Upper lobe of left lung (tissue), 6 donors: Measurements from ENCODE around the gene NT5C1A. TPM values are rescaled to one million over a fixed set of nuclear protein-coding genes. Genes with fewer than 3 reads are reported as not detected.

Experiments used
- ATAC-seq, 2 donors: fragments of 200-7000 bp; cut with Tn5 transposase; one replicate each; pipeline ENCODE4 v1.9.1; 2022; ENCODE audit warnings: mild to moderate bottlenecking in 2 of 2, moderate library complexity in 2 of 2; ENCODE audit not compliant: low FRiP score in 2 of 2
- DNase-seq, 2 donors: peaks; one replicate each; pipeline ENCODE4 v3.0.0-alpha.2; 2019 to 2020
- H3K27ac ChIP-seq, 4 donors: fragments of 200-600 bp; sonication (generic); one replicate each; pipeline ENCODE4 v1.5.1; 2016 to 2019
- H3K27me3 ChIP-seq, 4 donors: fragments of 200-600 bp; sonication (generic); one replicate each; pipeline ENCODE4 v1.5.1; 2017 to 2019
- H3K36me3 ChIP-seq, 4 donors: fragments of 200-600 bp; sonication (generic); one replicate each; pipeline ENCODE4 v1.5.1; 2016 to 2019
- H3K4me1 ChIP-seq, 4 donors: fragments of 200-600 bp; sonication (generic); one replicate each; pipeline ENCODE4 v1.5.1; 2018 to 2019
- H3K4me3 ChIP-seq, 4 donors: fragments of 200-600 bp; sonication (generic); one replicate each; pipeline ENCODE4 v1.5.1; 2017 to 2019; ENCODE audit warnings: mild to moderate bottlenecking in 2 of 4, moderate library complexity in 1 of 4
- H3K9me3 ChIP-seq, 4 donors: fragments of 200-600 bp; sonication (generic); one replicate each; pipeline ENCODE4 v1.5.1; 2018 to 2019
- CTCF ChIP-seq, 6 experiments: fragments of 450-650 bp in 4 of 6; fragments of 200-600 bp in 2 of 6; sonication (generic) in 2 of 6; IDR thresholded peaks; one replicate each; pipeline ENCODE4 v1.5.1; 2016 to 2019; ENCODE audit warnings: antibody characterized with exemption in 6 of 6
- EP300 ChIP-seq, 4 donors: sonication (generic); formaldehyde crosslinking; IDR thresholded peaks; one replicate each; pipeline ENCODE4 v1.5.1; 2017; ENCODE audit warnings: antibody characterized with exemption in 4 of 4, control low read depth in 2 of 4
- POLR2A ChIP-seq, 4 donors: fragments of 450-650 bp; IDR thresholded peaks; one replicate each; pipeline ENCODE4 v1.5.1; 2016 to 2017; ENCODE audit warnings: antibody characterized with exemption in 4 of 4, mild to moderate bottlenecking in 2 of 4
- POLR2AphosphoS5 ChIP-seq, 2 donors: sonication (generic); formaldehyde crosslinking; IDR thresholded peaks; one replicate each; pipeline ENCODE4 v1.5.1; 2017; ENCODE audit warnings: antibody characterized with exemption in 2 of 2
- WGBS, 2 donors: methylation state at CpG; one replicate each; pipeline ENCODE4 v1.1.5; 2017 to 2018; 5-methylcytosine and 5-hydroxymethylcytosine counted together
- total RNA-seq, 6 donors: library from RNA; depleted of rRNA in 4 of 6; stranded (reverse); fragments of >200 nt in 4 of 6; gene quantifications; one replicate each; pipeline versions ENCODE4 v1.1.0 to v1.2.1, GENCODE V29; 2016 to 2021
- donor health status: DM: no; HTN: no; CAD: no; lungs with moderate emphysema.
- donor health status: DM: no; HTN: yes; CAD: no; lungs with severe emphysema.

Gene NT5C1A
- total RNA-seq, 6 donors from 2014 or later = 0.37 to 5.5 (median 2.6) TPM; not detected in 2

- H3K4me1 ChIP-seq = peaks cover 4 to 12% (median 7%) of the 10 kb centered on the region in 4 donors
- WGBS, 2 donors = 70 to 80% methylated on average over 3 to 11 of the region's 11 CpGs
- H3K4me3 ChIP-seq = no peak overlapping the region
- no peaks in the 10 kb centered on the region for H3K27me3 ChIP-seq
- peak in 2 of 4 donors; percentile 11 to 28 for TF ChIP-seq EP300 (IDR thresholded peaks at IDR 0.05)
- TF ChIP-seq POLR2AphosphoS5 (IDR thresholded peaks at IDR 0.05) = peak; percentile 66 to 84
- no peak for TF ChIP-seq POLR2A (IDR thresholded peaks at IDR 0.05)
- no peak for TF ChIP-seq CTCF (IDR thresholded peaks at IDR 0.05)
- peak; percentile 83 to 86 for ATAC-seq
- H3K27ac ChIP-seq = peak overlapping the region; percentile 59 to 76 (median 70)
- H3K9me3 ChIP-seq = no peaks in the 10 kb centered on the region
- H3K36me3 ChIP-seq = peaks cover 0 to 31% (median 3%) of the 10 kb centered on the region in 4 donors
- peak; percentile 43 to 52 for DNase-seq
Measured at GRCh38 chr1:39625462-39626273, 46.2 kb downstream of the NT5C1A start.

- Histone ChIP-seq H3K4me1 (peaks cover 4 to 12% (median 7%) of the 10 kb centered on the region in 4 donors), H3K27me3 (no peaks in the 10 kb centered on the region), H3K27ac (peak overlapping the region in 3 of 4 donors; percentile 51 to 61 (median 56)), H3K4me3 (no peak overlapping the region), H3K9me3 (no peaks in the 10 kb centered on the region), H3K36me3 (peaks cover 0 to 25% (median 0%) of the 10 kb centered on the region in 4 donors)
- WGBS, 2 donors = 65 to 77% methylated on average over 6 to 8 of the region's 8 CpGs
- TF ChIP-seq POLR2A (IDR thresholded peaks at IDR 0.05) = no peak
- TF ChIP-seq POLR2AphosphoS5 (IDR thresholded peaks at IDR 0.05) = no peak
- no peak for TF ChIP-seq CTCF (IDR thresholded peaks at IDR 0.05)
- TF ChIP-seq EP300 (IDR thresholded peaks at IDR 0.05) = no peak
- ATAC-seq (no peak), DNase-seq (no peak)
Measured at GRCh38 chr1:39625009-39625408, 46.9 kb downstream of the NT5C1A start.

- Histone ChIP-seq H3K4me1 (peaks cover 4 to 12% (median 7%) of the 10 kb centered on the region in 4 donors), H3K27ac (no peak overlapping the region), H3K4me3 (no peak overlapping the region), H3K36me3 (peaks cover 0 to 20% (median 0%) of the 10 kb centered on the region in 4 donors), H3K27me3 (no peaks in the 10 kb centered on the region), H3K9me3 (no peaks in the 10 kb centered on the region)
- 71 to 80% methylated on average over 6 of the region's 6 CpGs for whole genome bisulfite sequencing, 2 donors
- no peak for TF ChIP-seq EP300 (IDR thresholded peaks at IDR 0.05)
- TF ChIP-seq CTCF (IDR thresholded peaks at IDR 0.05) = no peak
- no peak for TF ChIP-seq POLR2AphosphoS5 (IDR thresholded peaks at IDR 0.05)
- no peak for TF ChIP-seq POLR2A (IDR thresholded peaks at IDR 0.05)
- DNase-seq (peak in 1 of 2 donors; percentile 45), ATAC-seq (no peak)
Measured at GRCh38 chr1:39623053-39623452, 48.9 kb downstream of the NT5C1A start.

- DNase-seq = no peak
- Histone ChIP-seq H3K36me3 (peaks cover 0 to 15% (median 0%) of the 10 kb centered on the region in 4 donors), H3K4me1 (peaks cover 4 to 12% (median 7%) of the 10 kb centered on the region in 4 donors), H3K4me3 (no peak overlapping the region), H3K27me3 (no peaks in the 10 kb centered on the region), H3K9me3 (no peaks in the 10 kb centered on the region), H3K27ac (no peak overlapping the region)
- 100% methylated on average over 3 of the region's 3 CpGs for WGBS, 2 donors
- no peak for TF ChIP-seq EP300 (IDR thresholded peaks at IDR 0.05)
- TF ChIP-seq CTCF (IDR thresholded peaks at IDR 0.05) = no peak
- TF ChIP-seq POLR2AphosphoS5 (IDR thresholded peaks at IDR 0.05) = no peak
- TF ChIP-seq POLR2A (IDR thresholded peaks at IDR 0.05) = no peak
- no peak for ATAC-seq
Measured at GRCh38 chr1:39622427-39622826, 49.5 kb downstream of the NT5C1A start.
